Hematopoietic multipotent progenitor cell treated with erythropoietin and hydrocortisone succinate and interleukin-3 and kit ligand, for 8 days (in vitro differentiated cells): Measurements from ENCODE around the gene UTP11.

Experiments used
- DNase-seq: peaks from one replicate; pipeline ENCODE4 v3.0.0-alpha.2; 2015

The UTP11 gene

DNA sequence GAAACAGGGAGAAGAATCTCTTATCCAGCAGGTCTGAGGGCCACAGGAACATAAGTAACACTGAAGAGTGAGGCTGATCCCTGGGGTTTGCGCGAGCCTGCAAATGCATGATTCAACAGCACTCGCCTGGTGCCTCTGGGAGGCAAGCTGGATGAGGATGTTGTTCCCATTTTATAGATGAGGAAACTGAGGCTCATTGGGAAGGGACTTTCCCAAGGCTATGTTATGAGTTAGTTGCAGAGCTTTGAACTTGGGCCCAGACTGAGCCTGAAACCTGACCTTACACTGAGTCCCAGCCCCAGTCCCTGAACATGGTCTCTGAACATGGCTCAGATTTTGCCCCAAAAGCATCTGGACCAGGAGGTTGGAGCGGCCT is 61.8 kb downstream of the UTP11 start:
- no peak for DNase-seq
